ENCODE measurements around the gene RBM4B. TPM values are rescaled to one million over a fixed set of nuclear protein-coding genes. Genes with fewer than 3 reads are reported as not detected.

The RBM4B gene
- total and polyA plus RNA-seq, 2 of the 13 experiments (the other 11 are each of a cell fraction or from before 2014, with no cell fraction given), result 25.8 to 32.4 TPM

- peak; percentile 92 for TF ChIP-seq YEATS4 (CRISPR knock-in tag; IDR thresholded peaks at IDR 0.05; ENCODE audit: borderline replicate concordance)
- 0 out of 2 replicates have a peak, but pooled peaks have one; percentile 30 for TF ChIP-seq ZBED4 (CRISPR knock-in tag; IDR thresholded peaks at IDR 0.05; ENCODE audit: borderline replicate concordance)
- TF ChIP-seq TBX2 (CRISPR knock-in tag; IDR thresholded peaks at IDR 0.05; ENCODE audit: borderline replicate concordance), result peak; percentile 50; the same call in 1 of the 2 replicates
- 0 out of 2 replicates have a peak, but pooled peaks have one; percentile 24 for TF ChIP-seq ZNF430 (CRISPR knock-in tag; IDR thresholded peaks at IDR 0.05)
- TF ChIP-seq NCOA1 (CRISPR knock-in tag; IDR thresholded peaks at IDR 0.05), result no peak
- TF ChIP-seq ARNT2 (CRISPR knock-in tag; IDR thresholded peaks at IDR 0.05; ENCODE audit: low read depth), result peak; percentile 51; the same call in 1 of the 2 replicates
- TF ChIP-seq ZNF740 (CRISPR knock-in tag; IDR thresholded peaks at IDR 0.05), result peak; percentile 88
- TF ChIP-seq ELF1 (CRISPR knock-in tag; IDR thresholded peaks at IDR 0.05), result no peak
- 0 out of 2 replicates have a peak, but pooled peaks have one; percentile 24 for TF ChIP-seq RAD21 (CRISPR knock-in tag; IDR thresholded peaks at IDR 0.05)
- peak; percentile 64; the same call in 1 of the 2 replicates for TF ChIP-seq YEATS2 (CRISPR knock-in tag; IDR thresholded peaks at IDR 0.05; ENCODE audit: borderline replicate concordance)
- TF ChIP-seq ZKSCAN5 (CRISPR knock-in tag; IDR thresholded peaks at IDR 0.05), result no peak
- TF ChIP-seq FOXK1 (CRISPR knock-in tag; IDR thresholded peaks at IDR 0.05; ENCODE audit: borderline replicate concordance, low read depth), result no peak
- no peak for TF ChIP-seq ZFP41 (CRISPR knock-in tag; IDR thresholded peaks at IDR 0.05; ENCODE audit: borderline replicate concordance)
- TF ChIP-seq SYNCRIP (IDR thresholded peaks at IDR 0.05; ENCODE audit: insufficient read depth, low read depth, low read length), result no peak
- TF ChIP-seq ARHGAP35 (CRISPR knock-in tag; IDR thresholded peaks at IDR 0.05; ENCODE audit: borderline replicate concordance), result no peak
- no peak for TF ChIP-seq LBX2 (CRISPR knock-in tag; IDR thresholded peaks at IDR 0.05; ENCODE audit: borderline replicate concordance)
- TF ChIP-seq ZNF773 (CRISPR knock-in tag; IDR thresholded peaks at IDR 0.05; ENCODE audit: borderline replicate concordance), result no peak
- TF ChIP-seq ZNF280B (CRISPR knock-in tag; IDR thresholded peaks at IDR 0.05; ENCODE audit: borderline replicate concordance), result peak; percentile 68
- TF ChIP-seq ZNF792 (CRISPR knock-in tag; IDR thresholded peaks at IDR 0.05), result peak; percentile 12; the same call in 1 of the 2 replicates
- TF ChIP-seq FUBP1 (CRISPR knock-in tag; IDR thresholded peaks at IDR 0.05; ENCODE audit: borderline replicate concordance), result no peak
Observed at GRCh38 chr11:66638177-66639065, 39.3 kb downstream of the RBM4B start, which contains the start of gene RBM4 (continued).

Data from HepG2 (cell line).